Activated T-helper 1 cell treated with anti-CD3 and anti-CD28 coated beads, Interleukin-12 subunit alpha, Interleukin-12 subunit beta, Interleukin-2, Interleukin-4 antibody, amounts not matched to agents 30 ng/mL and 10 ng/mL and 1 ng/mL, durations not matched to agents 14 hours and 24 hours and 36 hours (primary cell): ENCODE measurements around the gene PKDREJ. TPM values are rescaled to one million over a fixed set of nuclear protein-coding genes. Genes with fewer than 3 reads are reported as not detected.
"Not testable (repeated sequence)": the region's sequence is repeated elsewhere in the genome, so short reads cannot be mapped to it uniquely, and the experiment has no call there.

Source experiments
- DNase-seq: peaks from one replicate; pipeline ENCODE4 v3.0.0; 2021; ENCODE audit warnings: low spot score
- H3K27ac Mint-ChIP-seq: one replicate; pipeline ENCODE4 v1.8.0; 2021; ENCODE audit warnings: mild to moderate bottlenecking, mixed read lengths
- H3K27me3 Mint-ChIP-seq: one replicate; pipeline ENCODE4 v1.8.0; 2022; ENCODE audit warnings: mild to moderate bottlenecking, moderate library complexity, mixed read lengths; ENCODE audit not compliant: insufficient read depth
- H3K36me3 Mint-ChIP-seq: one replicate; pipeline ENCODE4 v1.8.0; 2021; ENCODE audit warnings: low read depth, mixed read lengths
- H3K4me1 Mint-ChIP-seq: one replicate; pipeline ENCODE4 v1.8.0; 2021; ENCODE audit warnings: low read depth, mixed read lengths
- H3K4me3 Mint-ChIP-seq: one replicate; pipeline ENCODE4 v1.8.0; 2021; ENCODE audit warnings: mild to moderate bottlenecking, moderate library complexity, mixed read lengths
- H3K9me3 Mint-ChIP-seq: one replicate; pipeline ENCODE4 v1.8.0; 2021; ENCODE audit warnings: mixed read lengths
- intact Hi-C: fragments of 100-400 bp; cut with micrococcal nuclease; formaldehyde crosslinking; loops from one replicate; pipeline ENCODE4 v1.15.1; 2024
- total RNA-seq: library from RNA; stranded (reverse); gene quantifications from 2 replicates; pipeline ENCODE4 v1.2.3, GENCODE V29; 2022

The PKDREJ gene
- total RNA-seq: 0.03 TPM in 1 of 2 replicates, not detected in the other

GRCh38 chr22:46263216-46263590 is at the start of gene PKDREJ:
Gene PKDREJ, minus strand, starts transcription at chr22:46263343. Its CDS starts 21 bp downstream, at chr22:46263322.
- Mint-ChIP-seq H3K9me3 (peaks cover 3% of the 10 kb centered on the region), H3K4me1 (peaks cover 8% of the 10 kb centered on the region), H3K4me3 (peak within 1 kb of the TSS; percentile 35), H3K27me3 (peaks cover 62% of the 10 kb centered on the region), H3K27ac (no peak within 1 kb of the TSS), H3K36me3 (peaks cover 3% of the 10 kb centered on the region)
- intact Hi-C loops: no loop called here
- DNase-seq: no peak

DNA sequence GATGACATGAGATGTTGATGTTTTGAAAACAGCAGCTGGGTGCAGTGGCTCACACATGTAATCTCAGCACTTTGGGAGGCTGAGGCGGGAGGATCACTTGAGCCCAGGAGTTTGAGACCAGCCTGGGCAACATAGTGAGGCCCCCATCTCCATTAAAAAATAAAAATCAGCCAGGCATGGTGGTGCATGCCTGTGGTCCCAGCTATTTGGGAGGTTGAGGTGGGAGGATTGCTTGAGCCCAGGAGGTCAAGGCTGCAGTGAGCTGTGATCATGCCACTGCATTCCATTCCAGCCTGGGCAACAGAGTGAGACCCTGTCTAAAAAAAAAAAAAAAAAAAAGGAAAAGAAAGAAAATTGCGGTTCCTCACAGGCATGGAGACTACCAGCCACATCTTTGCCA is 49.7 kb upstream of the PKDREJ start:
- H3K4me3 Mint-ChIP-seq, H3K27me3 Mint-ChIP-seq, H3K27ac Mint-ChIP-seq, intact Hi-C loops, DNase-seq, H3K4me1 Mint-ChIP-seq, H3K9me3 Mint-ChIP-seq: not testable (repeated sequence)
- peaks cover 30% of the 10 kb centered on the region for H3K36me3 Mint-ChIP-seq

GRCh38 chr22:46312056-46312455 is 48.9 kb upstream of the PKDREJ start:
- no peak overlapping the region for H3K27ac Mint-ChIP-seq
- no peaks in the 10 kb centered on the region for H3K27me3 Mint-ChIP-seq
- no peak overlapping the region for H3K4me3 Mint-ChIP-seq
- H3K36me3 Mint-ChIP-seq: peaks cover 29% of the 10 kb centered on the region
- no peaks in the 10 kb centered on the region for H3K9me3 Mint-ChIP-seq
- no peaks in the 10 kb centered on the region for H3K4me1 Mint-ChIP-seq
- intact Hi-C loops: no loop called here
- DNase-seq: no peak

GRCh38 chr22:46309526-46310085 is 46.5 kb upstream of the PKDREJ start:
- no peak overlapping the region for H3K27ac Mint-ChIP-seq
- no peak overlapping the region for H3K4me3 Mint-ChIP-seq
- H3K9me3 Mint-ChIP-seq: no peaks in the 10 kb centered on the region
- H3K36me3 Mint-ChIP-seq: peaks cover 29% of the 10 kb centered on the region
- intact Hi-C loops: no loop called here
- no peaks in the 10 kb centered on the region for H3K4me1 Mint-ChIP-seq
- no peaks in the 10 kb centered on the region for H3K27me3 Mint-ChIP-seq
- no peak for DNase-seq

DNA sequence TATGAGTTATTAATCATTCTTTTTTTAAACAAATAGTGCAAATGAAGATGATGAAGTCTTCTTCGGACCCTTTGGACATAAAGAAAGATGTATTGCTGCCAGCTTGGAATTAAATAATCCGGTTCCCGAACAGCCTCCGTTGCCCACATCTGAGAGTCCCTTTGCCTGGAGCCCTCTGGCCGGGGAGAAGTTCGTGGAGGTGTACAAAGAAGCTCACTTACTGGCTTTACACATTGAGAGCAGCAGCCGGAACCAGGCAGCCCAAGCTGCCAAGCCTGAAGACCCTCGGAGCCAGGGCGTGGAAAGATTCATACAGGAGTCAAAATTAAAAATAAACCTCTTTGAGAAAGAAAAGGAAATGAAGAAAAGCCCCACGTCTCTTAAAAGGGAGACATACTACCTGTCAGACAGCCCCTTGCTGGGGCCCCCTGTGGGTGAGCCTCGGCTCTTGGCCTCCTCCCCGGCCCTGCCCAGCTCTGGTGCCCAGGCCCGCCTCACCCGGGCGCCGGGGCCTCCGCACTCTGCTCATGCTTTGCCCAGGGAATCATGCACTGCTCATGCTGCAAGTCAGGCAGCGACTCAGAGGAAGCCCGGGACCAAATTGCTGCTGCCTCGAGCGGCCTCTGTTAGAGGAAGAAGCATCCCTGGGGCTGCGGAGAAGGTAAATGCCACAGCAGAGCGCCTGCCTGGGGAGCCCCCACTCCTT is 45.3 kb upstream of the PKDREJ start:
- H3K27me3 Mint-ChIP-seq: no peaks in the 10 kb centered on the region
- peaks cover 8% of the 10 kb centered on the region for H3K4me1 Mint-ChIP-seq
- H3K4me3 Mint-ChIP-seq: no peak overlapping the region
- intact Hi-C loops: no loop called here
- no peaks in the 10 kb centered on the region for H3K9me3 Mint-ChIP-seq
- peaks cover 33% of the 10 kb centered on the region for H3K36me3 Mint-ChIP-seq
- H3K27ac Mint-ChIP-seq: no peak overlapping the region
- no peak for DNase-seq

DNA sequence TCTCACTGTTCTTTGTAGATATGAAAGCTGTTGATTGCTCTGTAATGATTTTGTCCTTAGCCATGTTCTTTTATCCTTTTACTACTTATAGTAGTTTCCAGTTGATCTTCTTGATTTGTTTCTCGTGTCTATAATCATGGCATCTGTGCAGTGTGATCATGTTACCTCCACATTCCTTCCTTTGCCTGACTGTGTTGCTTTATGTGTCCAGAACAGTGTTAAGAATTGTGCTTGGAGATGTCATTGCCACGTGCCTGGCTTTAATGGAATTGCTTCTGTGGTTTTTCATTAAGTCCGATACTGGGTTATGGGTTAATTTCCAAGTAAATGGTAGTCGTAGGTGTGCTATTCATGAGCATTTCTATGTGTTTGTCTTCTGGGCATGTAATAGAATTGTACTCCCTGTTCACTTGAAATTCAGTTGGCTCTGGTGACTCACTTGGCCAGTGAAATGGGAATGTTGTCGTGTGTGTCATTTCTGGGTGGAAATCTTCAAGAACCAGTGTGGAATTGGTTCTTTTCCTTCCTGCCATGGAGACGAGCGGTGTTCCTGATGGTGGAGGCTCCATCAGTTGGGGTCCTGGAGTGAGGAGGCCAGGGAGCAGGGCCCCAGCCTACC is 40.3 kb upstream of the PKDREJ start:
- no peaks in the 10 kb centered on the region for H3K27me3 Mint-ChIP-seq
- no peak for DNase-seq
- H3K27ac Mint-ChIP-seq: peak overlapping the region; percentile 13
- intact Hi-C loops: no loop called here
- peaks cover 40% of the 10 kb centered on the region for H3K36me3 Mint-ChIP-seq
- H3K4me1 Mint-ChIP-seq: peaks cover 35% of the 10 kb centered on the region
- H3K4me3 Mint-ChIP-seq: no peak overlapping the region
- H3K9me3 Mint-ChIP-seq: no peaks in the 10 kb centered on the region

DNA sequence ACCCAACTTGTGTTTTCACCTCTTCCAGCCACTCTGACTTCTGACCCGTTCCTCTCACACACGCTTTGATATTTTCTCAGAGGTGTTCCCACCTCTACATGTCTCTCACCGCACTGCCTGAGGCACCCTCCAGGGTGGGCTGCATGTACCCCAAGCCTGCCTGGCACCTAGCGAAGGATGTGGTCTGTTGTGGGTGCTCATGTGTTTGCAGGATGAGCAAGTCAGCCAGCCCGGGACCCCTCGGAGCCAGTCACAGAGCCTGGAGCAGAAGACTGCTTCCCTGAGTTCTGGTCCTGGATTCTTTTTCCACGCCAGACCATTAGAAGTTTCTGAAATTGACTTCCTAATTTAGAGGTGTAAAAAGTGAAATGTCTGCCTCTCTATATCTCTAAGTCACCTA is 37.3 kb upstream of the PKDREJ start:
- H3K4me3 Mint-ChIP-seq: no peak overlapping the region

DNA sequence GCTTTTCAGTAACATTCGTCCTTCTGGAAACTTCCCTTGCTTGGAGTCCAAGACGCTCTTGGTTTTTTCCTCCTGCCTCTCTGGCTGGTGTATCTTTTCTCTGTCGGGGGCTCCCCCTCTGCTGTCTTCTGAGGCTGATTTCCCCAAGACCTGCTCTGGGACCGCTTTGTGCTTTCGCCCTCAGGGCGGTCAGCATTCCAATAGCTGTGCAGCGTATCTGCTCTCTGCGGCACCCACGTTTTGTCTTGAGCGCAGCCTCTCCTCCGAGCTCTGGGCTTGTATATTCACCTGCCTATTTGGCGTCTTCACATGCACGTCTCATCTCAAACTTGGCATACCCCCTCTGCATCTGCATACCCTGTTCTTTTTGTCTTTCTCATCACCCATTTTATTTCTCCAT is 36.0 kb upstream of the PKDREJ start:
- Mint-ChIP-seq H3K4me1 (peaks cover 64% of the 10 kb centered on the region), H3K27me3 (no peaks in the 10 kb centered on the region), H3K9me3 (no peaks in the 10 kb centered on the region), H3K4me3 (peak overlapping the region; percentile 81), H3K36me3 (peaks cover 31% of the 10 kb centered on the region), H3K27ac (no peak overlapping the region)
- intact Hi-C loops: no loop called here
- DNase-seq: no peak

More for the DNA sequence above, 37.3 kb upstream of the PKDREJ start:
- intact Hi-C loops: no loop called here
- Mint-ChIP-seq H3K9me3 (no peaks in the 10 kb centered on the region), H3K27me3 (no peaks in the 10 kb centered on the region), H3K27ac (no peak overlapping the region), H3K36me3 (peaks cover 31% of the 10 kb centered on the region), H3K4me1 (peaks cover 57% of the 10 kb centered on the region)
- no peak for DNase-seq

- H3K4me1 Mint-ChIP-seq: peaks cover 52% of the 10 kb centered on the region
- no peaks in the 10 kb centered on the region for H3K9me3 Mint-ChIP-seq
- H3K27me3 Mint-ChIP-seq: no peaks in the 10 kb centered on the region
- intact Hi-C loops: no loop called here
- no peak for DNase-seq
- H3K27ac Mint-ChIP-seq: peak overlapping the region; percentile 67
- peaks cover 35% of the 10 kb centered on the region for H3K36me3 Mint-ChIP-seq
- H3K4me3 Mint-ChIP-seq: peak overlapping the region; percentile 91
These were observed 34.1 kb upstream of the PKDREJ start for GRCh38 chr22:46297151-46297812.

GRCh38 chr22:46296257-46297150 is 33.4 kb upstream of the PKDREJ start, which contains the start of gene GTSE1:
Gene GTSE1, plus strand, starts transcription at chr22:46296870. Its CDS starts 531 bp downstream, at chr22:46297401.
- H3K9me3 Mint-ChIP-seq: no peaks in the 10 kb centered on the region
- H3K27me3 Mint-ChIP-seq: no peaks in the 10 kb centered on the region
- H3K4me1 Mint-ChIP-seq: peaks cover 52% of the 10 kb centered on the region
- H3K36me3 Mint-ChIP-seq: peaks cover 38% of the 10 kb centered on the region
- H3K4me3 Mint-ChIP-seq: peak within 1 kb of the TSS; percentile 91
- DNase-seq: peak; percentile 97
- intact Hi-C loops: loop anchor here (1.0 kb wide), 7 partner anchors 29 to 625 kb away; partner anchors contain the start of genes ATXN10, CDPF1 and TRMU
- peak within 1 kb of the TSS; percentile 94 for H3K27ac Mint-ChIP-seq

GRCh38 chr22:46295277-46295971 is 32.3 kb upstream of the PKDREJ start:
- Mint-ChIP-seq H3K4me3 (peak overlapping the region; percentile 91), H3K4me1 (peaks cover 44% of the 10 kb centered on the region), H3K9me3 (no peaks in the 10 kb centered on the region), H3K27me3 (no peaks in the 10 kb centered on the region), H3K27ac (peak overlapping the region; percentile 94), H3K36me3 (peaks cover 31% of the 10 kb centered on the region)
- no peak for DNase-seq
- intact Hi-C loops: no loop called here

GRCh38 chr22:46294784-46295183 is 31.6 kb upstream of the PKDREJ start:
- Mint-ChIP-seq H3K27ac (peak overlapping the region; percentile 45), H3K4me3 (peak overlapping the region; percentile 91), H3K27me3 (no peaks in the 10 kb centered on the region), H3K36me3 (peaks cover 33% of the 10 kb centered on the region), H3K9me3 (no peaks in the 10 kb centered on the region), H3K4me1 (peaks cover 42% of the 10 kb centered on the region)
- intact Hi-C loops: no loop called here
- DNase-seq: no peak
